Progenitor cell of endocrine pancreas (in vitro differentiated cells): Measurements from ENCODE around the gene CD55. TPM values are rescaled to one million over a fixed set of nuclear protein-coding genes. Genes with fewer than 3 reads are reported as not detected.

Source experiments
- DNase-seq: peaks from one replicate; pipeline ENCODE4 v3.0.0; 2021; ENCODE audit warnings: low spot score; ENCODE audit not compliant: unreplicated experiment
- H3K27ac Mint-ChIP-seq: 2 replicates; pipeline ENCODE4 v1.8.0; 2021; ENCODE audit warnings: mild to moderate bottlenecking, moderate library complexity, mixed read lengths
- H3K27me3 Mint-ChIP-seq: 2 replicates; pipeline ENCODE4 v1.8.0; 2021; ENCODE audit warnings: mixed read lengths
- H3K36me3 Mint-ChIP-seq: 2 replicates; pipeline ENCODE4 v1.8.0; 2022; ENCODE audit warnings: mixed read lengths; ENCODE audit not compliant: insufficient read depth
- H3K4me1 Mint-ChIP-seq: 2 replicates; pipeline ENCODE4 v1.8.0; 2021; ENCODE audit warnings: low read depth, mixed read lengths
- H3K4me3 Mint-ChIP-seq: 2 replicates; pipeline ENCODE4 v1.8.0; 2021; ENCODE audit warnings: low read depth, mild to moderate bottlenecking, moderate library complexity, mixed read lengths
- H3K9me3 Mint-ChIP-seq: 2 replicates; pipeline ENCODE4 v1.8.0; 2021; ENCODE audit warnings: low read depth, mixed read lengths
- CTCF ChIP-seq: fragments of 200-600 bp; sonication (generic); IDR thresholded peaks from one replicate; pipeline ENCODE4 v1.5.0; 2021; ENCODE audit warnings: antibody characterized with exemption, mild to moderate bottlenecking; ENCODE audit not compliant: unreplicated experiment
- total RNA-seq: library from RNA; stranded (reverse); gene quantifications from 2 replicates; pipeline ENCODE4 v1.2.1, GENCODE V29; 2021

The CD55 gene
- total RNA-seq, 1 donor from 2014 or later, result 7.4 TPM

- Mint-ChIP-seq H3K27me3 (no peaks in the 10 kb centered on the region), H3K27ac (no peak overlapping the region), H3K9me3 (peaks cover 1% of the 10 kb centered on the region), H3K4me3 (no peak overlapping the region), H3K36me3 (no peaks in the 10 kb centered on the region), H3K4me1 (peaks cover 2% of the 10 kb centered on the region)
- no peak for DNase-seq
- TF ChIP-seq CTCF, result no peak
Observed at GRCh38 chr1:207280706-207281105, 40.8 kb upstream of the CD55 start.

GRCh38 chr1:207282058-207282457 lies 39.4 kb upstream of the CD55 start:
- no peaks in the 10 kb centered on the region for H3K36me3 Mint-ChIP-seq
- H3K4me1 Mint-ChIP-seq, result peaks cover 2% of the 10 kb centered on the region
- DNase-seq, result no peak
- peaks cover 4% of the 10 kb centered on the region for H3K27me3 Mint-ChIP-seq
- no peaks in the 10 kb centered on the region for H3K9me3 Mint-ChIP-seq
- no peak overlapping the region for H3K27ac Mint-ChIP-seq
- TF ChIP-seq CTCF, result no peak
- H3K4me3 Mint-ChIP-seq, result no peak overlapping the region

GRCh38 chr1:207282496-207283380 lies 38.7 kb upstream of the CD55 start:
- Mint-ChIP-seq H3K4me1 (peaks cover 2% of the 10 kb centered on the region), H3K27ac (no peak overlapping the region)

GRCh38 chr1:207283421-207283820 lies 38.1 kb upstream of the CD55 start:
- Mint-ChIP-seq H3K4me1 (peaks cover 2% of the 10 kb centered on the region), H3K36me3 (no peaks in the 10 kb centered on the region), H3K4me3 (no peak overlapping the region), H3K27me3 (peaks cover 6% of the 10 kb centered on the region), H3K9me3 (no peaks in the 10 kb centered on the region), H3K27ac (no peak overlapping the region)
- DNase-seq, result no peak
- TF ChIP-seq CTCF, result no peak

More at GRCh38 chr1:207282496-207283380, 38.7 kb upstream of the CD55 start:
- H3K9me3 Mint-ChIP-seq, result no peaks in the 10 kb centered on the region
- H3K27me3 Mint-ChIP-seq, result peaks cover 4% of the 10 kb centered on the region
- no peak overlapping the region for H3K4me3 Mint-ChIP-seq
- no peak for TF ChIP-seq CTCF
- no peaks in the 10 kb centered on the region for H3K36me3 Mint-ChIP-seq
- DNase-seq, result no peak

- H3K27ac Mint-ChIP-seq, result no peak overlapping the region
- H3K4me3 Mint-ChIP-seq, result no peak overlapping the region
- peaks cover 6% of the 10 kb centered on the region for H3K27me3 Mint-ChIP-seq
- no peak for TF ChIP-seq CTCF
- no peaks in the 10 kb centered on the region for H3K36me3 Mint-ChIP-seq
- H3K9me3 Mint-ChIP-seq, result no peaks in the 10 kb centered on the region
- peaks cover 2% of the 10 kb centered on the region for H3K4me1 Mint-ChIP-seq
- DNase-seq, result no peak
Observed at GRCh38 chr1:207284209-207284897, 37.1 kb upstream of the CD55 start.
